VCaP (cell line): ENCODE results near the gene SIGLEC11.

ENCODE experiments used
- H3K27ac ChIP-seq: fragments of 450-650 bp; 2 replicates; pipeline ENCODE4 v1.5.1; 2017
- CTCF ChIP-seq: fragments of 450-650 bp; conservative IDR thresholded peaks from 2 replicates; pipeline ENCODE4 v1.5.1; 2017; ENCODE audit warnings: mild to moderate bottlenecking, moderate library complexity

The SIGLEC11 gene

GRCh38 chr19:49932041-49932451 is 28.9 kb downstream of the SIGLEC11 start:
- H3K27ac ChIP-seq = no peak overlapping the region
- TF ChIP-seq CTCF = no peak

GRCh38 chr19:49931293-49932040 is 29.5 kb downstream of the SIGLEC11 start:
- no peak for TF ChIP-seq CTCF
- H3K27ac ChIP-seq = no peak overlapping the region

DNA sequence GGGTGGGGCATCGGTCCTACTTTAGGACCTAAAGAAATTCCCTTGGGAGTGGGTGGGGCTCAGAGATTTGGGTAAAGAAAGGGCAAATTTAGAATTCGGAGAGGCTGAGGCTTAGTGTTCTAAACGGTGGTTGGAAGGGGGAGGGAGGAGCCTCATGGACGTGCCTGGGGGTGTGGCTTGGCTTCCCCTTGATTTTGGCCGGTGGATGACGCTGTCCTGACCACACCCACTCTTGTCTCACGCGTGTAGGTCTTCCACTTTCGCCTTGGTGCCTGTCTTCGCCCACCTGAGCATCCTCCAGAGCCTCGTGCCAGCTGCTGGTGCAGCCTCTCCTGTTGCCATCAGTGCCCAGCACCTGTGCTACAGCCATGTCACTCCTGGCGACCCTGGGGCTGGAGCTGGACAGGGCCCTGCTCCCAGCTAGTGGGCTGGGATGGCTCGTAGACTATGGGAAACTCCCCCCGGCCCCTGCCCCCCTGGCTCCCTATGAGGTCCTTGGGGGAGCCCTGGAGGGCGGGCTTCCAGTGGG is 30.4 kb downstream of the SIGLEC11 start:
- peak overlapping the region; percentile 99 for H3K27ac ChIP-seq
- TF ChIP-seq CTCF = no peak

DNA sequence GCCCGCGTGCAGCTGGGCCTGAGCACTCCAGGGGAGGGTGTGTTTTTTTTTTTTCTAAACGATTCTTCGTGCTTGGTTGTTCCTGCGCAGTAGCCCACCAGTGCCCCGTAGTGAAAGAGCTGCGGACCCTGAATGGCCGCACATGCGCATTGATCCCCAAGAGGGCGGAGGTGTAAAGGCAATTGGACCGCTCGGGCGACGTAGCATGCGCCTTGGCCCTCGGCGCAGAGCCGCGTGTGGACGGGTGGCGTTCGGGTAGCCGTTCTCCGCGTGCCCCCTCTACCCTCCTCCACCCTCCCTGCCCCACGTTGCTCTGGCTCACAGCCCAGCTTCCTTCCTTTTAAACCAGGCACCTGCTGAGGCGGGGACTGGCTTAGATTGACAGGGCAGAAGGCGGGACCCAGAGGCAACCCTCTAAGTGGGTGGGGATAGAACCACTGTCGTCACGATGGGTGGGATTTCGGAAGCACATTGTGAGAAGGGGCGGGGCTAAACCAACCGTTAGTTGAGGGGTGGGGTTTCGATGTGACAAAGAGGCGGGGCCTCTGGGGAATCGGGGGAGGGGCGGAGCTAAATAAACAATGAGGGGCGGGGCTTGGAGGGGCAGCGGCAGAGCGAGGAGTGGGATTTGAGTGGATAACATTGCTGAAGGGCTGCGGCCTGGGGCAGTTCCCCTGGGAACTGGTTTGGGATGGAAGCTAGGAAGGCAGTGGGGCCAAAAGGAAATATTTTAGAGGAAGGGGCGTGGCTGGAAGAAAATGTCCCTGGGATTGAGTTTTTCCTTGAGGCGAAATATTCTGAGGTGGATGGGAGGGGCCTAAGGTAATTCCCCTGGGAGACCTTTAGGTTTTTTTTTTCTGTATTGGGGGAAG is 31.1 kb downstream of the SIGLEC11 start:
- H3K27ac ChIP-seq = peak overlapping the region; percentile 99
- no peak for TF ChIP-seq CTCF

DNA sequence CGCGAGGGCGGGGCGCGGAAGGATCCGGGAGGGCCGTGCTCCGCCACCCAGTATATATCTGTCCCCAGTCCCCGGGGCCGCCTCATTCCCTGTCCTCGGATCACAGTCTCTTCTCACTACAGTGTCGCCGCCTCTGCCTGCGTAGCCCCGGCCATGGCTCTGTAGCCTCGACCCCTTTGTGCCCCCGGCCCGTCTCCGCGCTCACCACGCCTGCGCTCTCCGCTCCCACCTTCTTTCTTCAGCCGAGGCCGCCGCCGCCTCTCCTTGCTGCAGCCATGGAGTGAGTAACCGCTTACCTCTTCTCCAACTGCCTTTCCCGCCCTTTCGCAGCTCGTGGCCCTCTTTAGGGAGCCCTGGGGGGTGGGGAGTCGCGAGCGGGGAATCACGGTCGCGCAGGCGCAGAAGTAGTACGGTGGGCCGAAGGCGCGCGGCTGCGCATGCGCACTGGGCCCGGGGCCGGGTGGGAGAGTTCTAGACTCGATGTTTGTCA is 31.8 kb downstream of the SIGLEC11 start, which contains the start of the genes ATF5 and NUP62:
ATF5 (plus strand) TSS at position 85 of the 490 bp plus-strand sequence. CDS start 1,646 bp downstream, outside the sequence.
NUP62 (minus strand) TSS at position 384 of the 490 bp plus-strand sequence. CDS start 19,697 bp downstream, outside the sequence.
- TF ChIP-seq CTCF = no peak
- H3K27ac ChIP-seq = peak within 1 kb of the TSS; percentile 99

- no peak for TF ChIP-seq CTCF
- H3K27ac ChIP-seq = peak overlapping the region; percentile 99
Measured at GRCh38 chr19:49927526-49928264, 33.3 kb downstream of the SIGLEC11 start.
